Measurements from ENCODE around the gene COX8A. TPM values are rescaled to one million over a fixed set of nuclear protein-coding genes. Genes with fewer than 3 reads are reported as not detected.

COX8A gene
- total RNA-seq, 4 donors from 2014 or later, result 41.0 to 359 (median 139) TPM

- TF ChIP-seq POLR2A (IDR thresholded peaks at IDR 0.05), result no peak
- TF ChIP-seq CTCF (IDR thresholded peaks at IDR 0.05), result no peak
- intact Hi-C loops (cut with DNase I; ENCODE audit: low total_unique reads), result no loop called here
Observed at GRCh38 chr11:64017945-64018224, 43.5 kb downstream of the COX8A start.

GRCh38 chr11:64018310-64018709, 43.9 kb downstream of the COX8A start:
- Histone ChIP-seq H3K4me1 (no peaks in the 10 kb centered on the region), H3K27me3 (no peaks in the 10 kb centered on the region), H3K9me3 (no peaks in the 10 kb centered on the region), H3K4me3 (no peak overlapping the region), H3K36me3 (no peaks in the 10 kb centered on the region), H3K27ac (no peak overlapping the region)
- no peak for DNase-seq
- TF ChIP-seq CTCF (IDR thresholded peaks at IDR 0.05) (no peak), POLR2A (IDR thresholded peaks at IDR 0.05) (no peak)
- intact Hi-C loops (cut with DNase I; ENCODE audit: low total_unique reads), result no loop called here

More at GRCh38 chr11:64017945-64018224, 43.5 kb downstream of the COX8A start:
- H3K9me3 ChIP-seq, result no peaks in the 10 kb centered on the region
- H3K4me1 ChIP-seq, result no peaks in the 10 kb centered on the region
- no peaks in the 10 kb centered on the region for H3K36me3 ChIP-seq
- no peak for DNase-seq
- H3K27ac ChIP-seq, result no peak overlapping the region
- H3K27me3 ChIP-seq, result no peaks in the 10 kb centered on the region
- H3K4me3 ChIP-seq, result no peak overlapping the region

- intact Hi-C loops (cut with DNase I; ENCODE audit: low total_unique reads), result no loop called here
- TF ChIP-seq CTCF (IDR thresholded peaks at IDR 0.05) (no peak), POLR2A (IDR thresholded peaks at IDR 0.05) (no peak)
Observed at GRCh38 chr11:64019106-64020037, 45.0 kb downstream of the COX8A start.

GRCh38 chr11:64020976-64021756, 46.7 kb downstream of the COX8A start:
- Histone ChIP-seq H3K36me3 (no peaks in the 10 kb centered on the region), H3K27ac (no peak overlapping the region), H3K27me3 (no peaks in the 10 kb centered on the region), H3K4me3 (no peak overlapping the region), H3K4me1 (no peaks in the 10 kb centered on the region), H3K9me3 (no peaks in the 10 kb centered on the region)
- DNase-seq, result no peak
- intact Hi-C loops (cut with DNase I; ENCODE audit: low total_unique reads), result no loop called here
- TF ChIP-seq POLR2A (IDR thresholded peaks at IDR 0.05), result no peak
- no peak for TF ChIP-seq CTCF (IDR thresholded peaks at IDR 0.05)

More at GRCh38 chr11:64019106-64020037, 45.0 kb downstream of the COX8A start:
- H3K4me1 ChIP-seq, result no peaks in the 10 kb centered on the region
- no peaks in the 10 kb centered on the region for H3K9me3 ChIP-seq
- no peaks in the 10 kb centered on the region for H3K36me3 ChIP-seq
- DNase-seq, result no peak
- no peak overlapping the region for H3K4me3 ChIP-seq
- H3K27ac ChIP-seq, result no peak overlapping the region
- no peaks in the 10 kb centered on the region for H3K27me3 ChIP-seq

GRCh38 chr11:64021757-64022093, 47.3 kb downstream of the COX8A start:
- no peak for TF ChIP-seq CTCF (IDR thresholded peaks at IDR 0.05)
- TF ChIP-seq POLR2A (IDR thresholded peaks at IDR 0.05), result no peak
- Histone ChIP-seq H3K4me3 (no peak overlapping the region), H3K4me1 (no peaks in the 10 kb centered on the region), H3K36me3 (no peaks in the 10 kb centered on the region), H3K9me3 (no peaks in the 10 kb centered on the region), H3K27me3 (no peaks in the 10 kb centered on the region), H3K27ac (no peak overlapping the region)
- intact Hi-C loops (cut with DNase I; ENCODE audit: low total_unique reads), result no loop called here
- DNase-seq, result no peak

All from uterus (tissue), 4 donors.